Stimulated activated naive CD8-positive, alpha-beta T cell treated with anti-CD3 and anti-CD28 coated beads, Interleukin-15, amount 100 ng/mL, for 72 hours (primary cell): ENCODE results near the gene SLC12A1.

ENCODE experiments used
- ATAC-seq: fragments of 150-1000 bp; cut with Tn5 transposase; 2 replicates; pipeline ENCODE4 v1.10.0; 2021; ENCODE audit warnings: mild to moderate bottlenecking, moderate library complexity
- DNase-seq, 2 donors: peaks; one replicate each; pipeline ENCODE4 v3.0.0; 2021 to 2022
- H3K27ac Mint-ChIP-seq, 2 donors: one replicate each; pipeline ENCODE4 v1.8.0; 2022; ENCODE audit warnings: mild to moderate bottlenecking in 2 of 2, mixed read lengths in 2 of 2, moderate library complexity in 2 of 2
- H3K27me3 Mint-ChIP-seq: one replicate; pipeline ENCODE4 v1.8.0; 2022; ENCODE audit warnings: mixed read lengths
- H3K4me1 Mint-ChIP-seq: one replicate; pipeline ENCODE4 v1.8.0; 2022; ENCODE audit warnings: mild to moderate bottlenecking, mixed read lengths
- H3K4me3 Mint-ChIP-seq, 2 donors: one replicate each; pipeline ENCODE4 v1.8.0; 2022; ENCODE audit warnings: mild to moderate bottlenecking in 2 of 2, mixed read lengths in 2 of 2, moderate library complexity in 1 of 2
- H3K9me3 Mint-ChIP-seq, 2 donors: one replicate each; pipeline ENCODE4 v1.8.0; 2022; ENCODE audit warnings: mixed read lengths in 2 of 2

SLC12A1 gene

GRCh38 chr15:48205981-48206380 is at the start of gene SLC12A1:
TSS of gene SLC12A1 (plus strand) at chr15:48206302. CDS start at chr15:48207720, 1,418 bp downstream.
- no peaks in the 10 kb centered on the region for H3K9me3 Mint-ChIP-seq
- DNase-seq (no peak), ATAC-seq (no peak)
- H3K4me3 Mint-ChIP-seq, result no peak within 1 kb of the TSS
- H3K4me1 Mint-ChIP-seq, result no peaks in the 10 kb centered on the region
- peaks cover 7% of the 10 kb centered on the region for H3K27me3 Mint-ChIP-seq
- H3K27ac Mint-ChIP-seq, result no peak within 1 kb of the TSS

GRCh38 chr15:48168616-48169015 is 37.5 kb upstream of the SLC12A1 start:
- no peak overlapping the region for H3K4me3 Mint-ChIP-seq

GRCh38 chr15:48170981-48171380 is 35.1 kb upstream of the SLC12A1 start:
- no peak overlapping the region for H3K4me3 Mint-ChIP-seq
- no peaks in the 10 kb centered on the region for H3K4me1 Mint-ChIP-seq
- no peak for ATAC-seq
- DNase-seq, result no peak
- H3K9me3 Mint-ChIP-seq, result peaks cover 8 to 14% of the 10 kb centered on the region in 2 donors
- H3K27ac Mint-ChIP-seq, result no peak overlapping the region
- no peaks in the 10 kb centered on the region for H3K27me3 Mint-ChIP-seq

More at GRCh38 chr15:48168616-48169015, 37.5 kb upstream of the SLC12A1 start:
- H3K4me1 Mint-ChIP-seq, result no peaks in the 10 kb centered on the region
- H3K27me3 Mint-ChIP-seq, result no peaks in the 10 kb centered on the region
- peak overlapping the region in 1 of 2 donors; percentile 71 for H3K27ac Mint-ChIP-seq
- ATAC-seq (no peak), DNase-seq (no peak)
- peaks cover 8 to 9% of the 10 kb centered on the region in 2 donors for H3K9me3 Mint-ChIP-seq

- no peak for ATAC-seq
- peaks cover 8 to 14% of the 10 kb centered on the region in 2 donors for H3K9me3 Mint-ChIP-seq
- no peak overlapping the region for H3K4me3 Mint-ChIP-seq
Measured at GRCh38 chr15:48175126-48175525, 31.0 kb upstream of the SLC12A1 start.

GRCh38 chr15:48176112-48176511 is 30.0 kb upstream of the SLC12A1 start:
- ATAC-seq (no peak), DNase-seq (no peak)
- Mint-ChIP-seq H3K27ac (no peak overlapping the region), H3K4me1 (peaks cover 10% of the 10 kb centered on the region), H3K9me3 (peaks cover 8 to 14% of the 10 kb centered on the region in 2 donors), H3K27me3 (peaks cover 8% of the 10 kb centered on the region), H3K4me3 (no peak overlapping the region)

More at GRCh38 chr15:48175126-48175525, 31.0 kb upstream of the SLC12A1 start:
- no peak for DNase-seq
- Mint-ChIP-seq H3K27me3 (peaks cover 8% of the 10 kb centered on the region), H3K4me1 (peaks cover 10% of the 10 kb centered on the region), H3K27ac (no peak overlapping the region)

GRCh38 chr15:48176957-48177356 is 29.1 kb upstream of the SLC12A1 start:
- H3K9me3 Mint-ChIP-seq, result peaks cover 8 to 14% of the 10 kb centered on the region in 2 donors
- DNase-seq, result no peak
- H3K4me1 Mint-ChIP-seq, result peaks cover 10% of the 10 kb centered on the region
- H3K27ac Mint-ChIP-seq, result peak overlapping the region in 1 of 2 donors; percentile 99
- peak overlapping the region; percentile 82 to 98 for H3K4me3 Mint-ChIP-seq
- no peak for ATAC-seq
- peaks cover 12% of the 10 kb centered on the region for H3K27me3 Mint-ChIP-seq

GRCh38 chr15:48177383-48177765 is 28.7 kb upstream of the SLC12A1 start:
- DNase-seq (no peak), ATAC-seq (peak; percentile 77)
- H3K27me3 Mint-ChIP-seq, result peaks cover 16% of the 10 kb centered on the region
- peaks cover 10% of the 10 kb centered on the region for H3K4me1 Mint-ChIP-seq
- H3K4me3 Mint-ChIP-seq, result peak overlapping the region; percentile 82 to 98
- peaks cover 8 to 14% of the 10 kb centered on the region in 2 donors for H3K9me3 Mint-ChIP-seq
- H3K27ac Mint-ChIP-seq, result peak overlapping the region; percentile 93 to 99

GRCh38 chr15:48177766-48178647 is 28.1 kb upstream of the SLC12A1 start, which contains the start of gene MYEF2:
TSS of gene MYEF2 (minus strand) at chr15:48178295. CDS start at chr15:48178237, 58 bp downstream.
- Mint-ChIP-seq H3K27ac (peak within 1 kb of the TSS; percentile 93 to 99), H3K27me3 (peaks cover 16% of the 10 kb centered on the region), H3K4me3 (peak within 1 kb of the TSS; percentile 82 to 98), H3K9me3 (peaks cover 5 to 10% of the 10 kb centered on the region in 2 donors), H3K4me1 (peaks cover 10% of the 10 kb centered on the region)
- peak; percentile 89 for ATAC-seq
- DNase-seq, result peak; percentile 73 to 81

- Mint-ChIP-seq H3K27ac (no peak overlapping the region), H3K4me3 (peak overlapping the region; percentile 35 to 82), H3K9me3 (peaks cover 0 to 5% of the 10 kb centered on the region in 2 donors), H3K4me1 (peaks cover 10% of the 10 kb centered on the region), H3K27me3 (peaks cover 16% of the 10 kb centered on the region)
- ATAC-seq (no peak), DNase-seq (no peak)
Measured at GRCh38 chr15:48178648-48178931, 27.5 kb upstream of the SLC12A1 start.

- Mint-ChIP-seq H3K27me3 (peaks cover 23% of the 10 kb centered on the region), H3K27ac (no peak overlapping the region), H3K9me3 (no peaks in the 10 kb centered on the region), H3K4me1 (no peaks in the 10 kb centered on the region), H3K4me3 (no peak overlapping the region)
- no peak for ATAC-seq
- DNase-seq, result no peak
Measured at GRCh38 chr15:48182749-48183148, 23.4 kb upstream of the SLC12A1 start.

GRCh38 chr15:48185529-48185928 is 20.6 kb upstream of the SLC12A1 start:
- no peak for ATAC-seq

GRCh38 chr15:48186271-48186670 is 19.8 kb upstream of the SLC12A1 start:
- DNase-seq, result no peak
- H3K4me1 Mint-ChIP-seq, result peaks cover 2% of the 10 kb centered on the region
- no peaks in the 10 kb centered on the region for H3K9me3 Mint-ChIP-seq
- ATAC-seq, result no peak
- H3K27ac Mint-ChIP-seq, result no peak overlapping the region
- H3K27me3 Mint-ChIP-seq, result peaks cover 25% of the 10 kb centered on the region
- H3K4me3 Mint-ChIP-seq, result no peak overlapping the region

More at GRCh38 chr15:48185529-48185928, 20.6 kb upstream of the SLC12A1 start:
- peaks cover 17% of the 10 kb centered on the region for H3K27me3 Mint-ChIP-seq
- no peak overlapping the region for H3K27ac Mint-ChIP-seq
- no peak for DNase-seq
- no peaks in the 10 kb centered on the region for H3K4me1 Mint-ChIP-seq
- no peak overlapping the region for H3K4me3 Mint-ChIP-seq
- no peaks in the 10 kb centered on the region for H3K9me3 Mint-ChIP-seq

GRCh38 chr15:48190932-48191573 is 15.0 kb upstream of the SLC12A1 start:
- ATAC-seq (no peak), DNase-seq (peak; percentile 15 to 16)
- H3K27me3 Mint-ChIP-seq, result peaks cover 30% of the 10 kb centered on the region
- peak overlapping the region; percentile 38 to 58 for H3K4me3 Mint-ChIP-seq
- peaks cover 7% of the 10 kb centered on the region for H3K4me1 Mint-ChIP-seq
- H3K27ac Mint-ChIP-seq, result no peak overlapping the region
- peaks cover 0 to 6% of the 10 kb centered on the region in 2 donors for H3K9me3 Mint-ChIP-seq

GRCh38 chr15:48191574-48192225 is 14.4 kb upstream of the SLC12A1 start, which contains the start of gene CTXN2:
TSS of gene CTXN2 (plus strand) at chr15:48191665. CDS start at chr15:48201301, 9,636 bp downstream.
- Mint-ChIP-seq H3K27ac (no peak within 1 kb of the TSS), H3K4me1 (peaks cover 7% of the 10 kb centered on the region), H3K9me3 (peaks cover 0 to 6% of the 10 kb centered on the region in 2 donors), H3K27me3 (peaks cover 30% of the 10 kb centered on the region), H3K4me3 (peak within 1 kb of the TSS; percentile 38 to 58)
- DNase-seq (no peak), ATAC-seq (no peak)

- no peak overlapping the region for H3K4me3 Mint-ChIP-seq
- H3K27ac Mint-ChIP-seq, result no peak overlapping the region
- H3K9me3 Mint-ChIP-seq, result no peaks in the 10 kb centered on the region
- ATAC-seq (no peak), DNase-seq (no peak)
- H3K4me1 Mint-ChIP-seq, result no peaks in the 10 kb centered on the region
- H3K27me3 Mint-ChIP-seq, result peaks cover 1% of the 10 kb centered on the region
Measured at GRCh38 chr15:48202068-48202467, 4.0 kb upstream of the SLC12A1 start.
